ENCODE measurements around the gene TCF4. TPM values are rescaled to one million over a fixed set of nuclear protein-coding genes. Genes with fewer than 3 reads are reported as not detected.

TCF4 gene
- total RNA-seq, 1 donor from 2014 or later: 69.9 TPM

DNA sequence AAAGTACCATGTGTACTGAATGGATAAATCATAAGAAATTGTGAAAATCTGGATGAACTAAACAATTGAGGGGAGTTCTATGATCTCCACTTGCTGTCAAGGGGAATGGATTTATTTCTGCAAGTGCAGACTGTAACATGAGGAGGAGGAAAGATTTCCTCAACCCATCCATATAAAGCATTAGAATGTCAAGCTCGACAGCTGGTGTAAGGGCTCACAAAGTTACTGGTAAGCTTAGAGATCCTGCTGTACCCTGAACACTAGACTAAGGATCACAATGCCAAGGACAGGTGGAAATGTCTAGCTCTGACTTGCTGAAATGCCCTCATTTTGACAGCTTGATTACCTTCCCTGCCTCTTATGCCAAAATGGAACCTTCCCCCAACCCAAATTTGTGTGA is 125.3 kb downstream of the TCF4 start:
- DNase-seq (ENCODE audit: low spot score): no peak
- intact Hi-C loops (cut with DNase I): no loop called here

DNA sequence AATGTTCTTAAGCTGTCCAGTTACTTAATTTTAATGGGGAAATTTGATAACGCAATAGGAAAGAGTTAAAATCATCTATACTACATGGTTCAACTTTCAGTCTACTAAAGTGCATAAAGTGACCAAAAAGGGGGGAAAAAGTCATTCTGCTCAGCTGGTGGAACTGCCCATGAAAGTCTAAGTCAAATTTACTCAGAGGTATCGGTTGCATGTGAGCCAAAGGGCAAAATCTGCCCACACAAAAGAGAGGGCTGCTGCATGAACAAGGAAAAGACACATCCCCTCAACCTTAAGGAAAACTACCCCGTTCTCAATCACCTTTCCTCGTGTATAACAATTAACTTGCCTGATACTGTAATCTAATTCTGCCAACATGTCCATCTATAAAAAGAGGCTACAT is 126.1 kb downstream of the TCF4 start:
- intact Hi-C loops (cut with DNase I): no loop called here
- no peak for DNase-seq (ENCODE audit: low spot score)

DNA sequence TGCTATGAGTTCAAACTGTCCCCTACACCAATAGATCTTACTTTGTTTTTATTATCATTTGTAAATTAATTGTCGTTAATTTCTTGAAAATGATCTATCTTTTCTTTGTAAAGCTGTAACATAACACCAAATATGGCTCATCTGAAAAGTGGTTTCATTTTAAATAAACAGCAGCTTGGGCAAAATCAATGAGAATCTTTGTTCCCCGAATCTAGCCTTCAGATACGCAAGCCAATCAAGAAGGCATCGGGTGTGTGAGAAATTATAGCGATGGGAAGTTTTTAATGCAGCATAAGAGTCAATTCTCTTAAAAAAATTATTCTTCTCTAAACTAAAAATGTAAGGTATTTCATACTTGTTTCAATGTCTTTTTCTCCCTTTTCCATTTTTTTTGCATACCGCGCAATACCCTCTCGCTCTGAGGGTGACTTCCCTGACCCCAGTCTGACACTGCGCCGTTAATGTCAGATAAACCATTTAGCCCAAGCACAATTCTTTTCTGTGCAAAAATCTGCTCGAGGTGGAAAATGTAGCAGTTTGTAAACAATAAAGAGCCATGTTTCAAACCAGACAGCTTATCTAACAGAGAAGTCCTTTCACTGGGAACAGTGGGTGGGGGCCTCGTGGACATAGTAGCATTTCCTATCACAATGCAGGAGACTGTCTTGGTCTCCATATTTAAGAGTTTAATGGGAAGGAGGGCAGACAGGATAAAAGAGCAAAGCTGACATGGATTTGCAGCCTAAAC is 129.4 kb downstream of the TCF4 start:
- DNase-seq (ENCODE audit: low spot score): no peak
- intact Hi-C loops (cut with DNase I): no loop called here

DNA sequence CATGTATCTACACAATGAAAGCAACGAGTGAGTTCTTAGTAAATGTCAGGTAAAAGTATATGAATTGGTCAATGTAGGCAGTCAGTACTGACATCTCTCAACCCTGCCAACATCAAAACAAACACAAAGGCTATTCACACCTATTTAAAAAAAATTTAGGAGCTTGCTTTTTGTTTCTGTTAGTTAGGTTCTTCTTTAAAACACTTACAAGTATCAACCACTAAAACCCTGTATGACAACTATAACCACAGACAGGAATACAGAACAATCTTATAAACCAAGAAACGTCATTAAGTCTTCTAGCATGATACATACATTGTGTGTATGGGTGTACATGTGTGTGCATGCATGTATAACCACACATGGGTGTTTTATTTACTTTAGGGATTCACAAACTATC is 131.0 kb downstream of the TCF4 start:
- intact Hi-C loops (cut with DNase I): no loop called here
- DNase-seq (ENCODE audit: low spot score): no peak

GRCh38 chr18:55455938-55456337 is 132.1 kb downstream of the TCF4 start:
- intact Hi-C loops (cut with DNase I): no loop called here
- DNase-seq (ENCODE audit: low spot score): no peak

GRCh38 chr18:55453186-55453585 is 134.8 kb downstream of the TCF4 start:
- intact Hi-C loops (cut with DNase I): no loop called here
- DNase-seq (ENCODE audit: low spot score): no peak

DNA sequence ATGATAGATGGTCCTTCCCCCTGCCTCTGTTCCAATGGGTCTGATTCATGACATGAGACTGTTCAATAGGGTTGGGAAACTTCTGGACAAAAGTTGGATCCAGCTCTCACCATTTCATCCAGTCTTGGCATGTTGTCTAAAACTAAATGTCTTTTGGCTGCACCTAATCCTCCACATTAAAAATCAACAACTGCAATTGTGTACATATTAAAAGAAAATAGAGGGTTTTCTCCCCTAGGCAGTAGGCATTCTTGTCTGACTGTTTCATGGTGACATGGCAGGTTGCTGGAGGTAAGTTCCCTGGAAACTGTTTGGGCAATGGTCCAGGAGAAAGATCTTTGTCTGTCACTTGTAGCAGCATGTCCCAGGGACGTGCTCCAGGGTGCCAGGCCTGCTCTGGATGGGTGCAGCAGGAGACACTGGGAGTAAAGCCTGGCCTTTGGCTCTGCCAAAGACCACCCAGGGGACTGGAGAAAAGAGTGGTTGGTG is 135.8 kb downstream of the TCF4 start:
- intact Hi-C loops (cut with DNase I): no loop called here
- DNase-seq (ENCODE audit: low spot score): no peak

DNA sequence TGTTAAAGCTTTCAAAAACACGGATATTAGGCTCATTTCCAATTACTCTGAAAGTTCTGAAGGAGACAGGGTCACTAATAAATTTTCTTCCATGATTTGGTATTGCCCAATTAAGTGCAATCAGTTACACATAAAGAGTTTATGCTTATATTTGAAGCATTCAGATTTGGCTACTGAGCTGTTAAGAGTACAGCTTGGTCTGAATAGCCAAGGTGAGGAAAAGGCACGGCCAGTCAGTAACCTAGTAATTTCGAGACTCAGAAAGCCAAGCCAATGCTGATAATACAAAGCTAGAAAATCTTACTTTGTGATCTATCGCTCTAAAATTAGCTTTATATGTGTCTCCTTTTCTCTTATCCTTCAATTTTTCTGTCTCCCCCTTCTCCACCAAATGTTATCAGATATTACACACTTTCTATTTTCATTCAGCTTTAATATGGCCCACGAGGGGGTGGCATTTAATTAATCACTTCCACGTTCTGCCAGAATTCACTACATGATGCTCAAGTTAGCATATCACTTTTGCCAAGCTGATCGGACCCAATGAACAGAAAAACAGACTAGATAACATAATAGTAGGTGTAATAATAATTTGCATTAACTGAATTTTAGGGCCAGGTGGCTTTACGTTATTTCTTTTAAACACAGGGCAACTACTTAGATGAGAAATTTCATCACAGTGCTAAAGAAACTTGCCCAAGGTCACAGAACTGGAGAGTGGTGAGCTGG is 138.4 kb downstream of the TCF4 start:
- no peak for DNase-seq (ENCODE audit: low spot score)
- intact Hi-C loops (cut with DNase I): no loop called here

GRCh38 chr18:55448420-55448819 is 139.6 kb downstream of the TCF4 start:
- no peak for DNase-seq (ENCODE audit: low spot score)
- intact Hi-C loops (cut with DNase I): no loop called here

DNA sequence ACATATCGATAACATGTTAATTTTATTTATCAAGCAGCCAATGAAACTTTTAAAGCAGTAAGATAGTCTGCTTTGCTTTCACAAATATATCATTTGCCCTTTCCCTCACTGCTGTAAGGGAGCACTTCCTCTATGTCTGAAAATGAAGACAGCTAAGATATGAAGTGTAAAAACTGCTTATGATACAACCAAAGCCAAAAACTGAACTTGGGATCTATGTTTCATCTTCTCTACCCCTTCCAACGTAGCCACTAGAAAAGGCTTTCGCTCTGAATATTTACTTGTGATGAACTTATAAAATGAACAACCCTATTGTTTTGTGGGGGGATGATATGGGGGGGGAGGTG is 140.3 kb downstream of the TCF4 start:
- intact Hi-C loops (cut with DNase I): no loop called here
- DNase-seq (ENCODE audit: low spot score): no peak

DNA sequence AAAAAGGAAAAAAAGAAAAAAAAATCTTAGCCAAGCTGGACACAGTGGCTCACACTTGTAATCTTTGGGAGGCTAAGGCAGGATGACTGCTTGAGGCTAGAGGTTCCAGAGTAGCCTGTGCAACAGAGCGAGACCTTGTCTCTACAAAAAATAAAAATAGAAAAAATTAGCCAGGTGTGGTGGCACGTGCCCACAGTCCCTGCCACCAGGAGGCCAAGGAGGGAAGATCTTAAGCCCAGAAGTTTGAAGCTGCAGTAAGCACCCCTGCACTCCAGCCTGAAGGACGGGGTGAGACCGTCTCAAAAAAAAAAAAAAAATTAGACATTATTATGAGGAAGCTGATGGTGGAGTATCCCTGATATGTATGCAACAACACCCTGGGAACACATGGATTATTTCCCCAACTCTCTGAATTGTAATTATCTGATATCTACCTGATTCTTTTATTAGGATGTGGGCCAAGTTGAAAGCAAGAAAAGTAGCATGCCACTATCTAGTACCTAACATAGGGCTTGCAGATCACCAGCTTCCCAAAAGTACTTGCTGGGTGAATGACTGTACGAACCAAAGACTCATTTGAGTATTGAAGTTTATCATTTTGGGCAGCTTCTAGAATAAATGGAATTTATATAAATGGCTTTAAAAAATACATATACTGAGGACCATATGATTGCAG is 140.9 kb downstream of the TCF4 start:
- intact Hi-C loops (cut with DNase I): no loop called here
- no peak for DNase-seq (ENCODE audit: low spot score)

- intact Hi-C loops (cut with DNase I): no loop called here
- DNase-seq (ENCODE audit: low spot score): no peak
Measured at GRCh38 chr18:55444536-55444935, 143.5 kb downstream of the TCF4 start.

- no peak for DNase-seq (ENCODE audit: low spot score)
- intact Hi-C loops (cut with DNase I): no loop called here
Measured at GRCh38 chr18:55443776-55444175, 144.2 kb downstream of the TCF4 start.

- no peak for DNase-seq (ENCODE audit: low spot score)
- intact Hi-C loops (cut with DNase I): no loop called here
Measured at GRCh38 chr18:55442561-55442960, 145.4 kb downstream of the TCF4 start.

- no peak for DNase-seq (ENCODE audit: low spot score)
- intact Hi-C loops (cut with DNase I): no loop called here
Measured at GRCh38 chr18:55440988-55441387, 147.0 kb downstream of the TCF4 start.

DNA sequence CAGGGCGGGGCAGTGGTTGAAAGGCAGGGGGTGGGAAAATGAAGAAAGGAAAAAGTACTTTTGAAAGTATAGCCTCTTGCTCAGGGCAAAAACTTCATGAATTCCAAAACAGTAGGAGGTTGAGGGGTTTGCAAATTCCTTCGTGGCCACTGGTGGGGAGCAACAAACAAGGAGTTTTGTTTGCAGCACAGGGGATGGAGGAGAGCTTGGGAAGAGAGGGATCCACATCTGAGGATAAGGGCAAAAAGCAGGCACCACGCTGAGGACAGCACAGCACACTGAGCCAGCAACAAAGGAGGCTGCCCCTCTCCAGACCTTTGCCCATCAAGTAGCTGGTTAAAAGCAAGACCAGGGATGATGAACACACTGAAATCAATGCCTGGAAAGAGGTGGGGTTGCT is 148.9 kb downstream of the TCF4 start:
- intact Hi-C loops (cut with DNase I): no loop called here
- no peak for DNase-seq (ENCODE audit: low spot score)

GRCh38 chr18:55435592-55435991 is 152.4 kb downstream of the TCF4 start:
- intact Hi-C loops (cut with DNase I): no loop called here
- no peak for DNase-seq (ENCODE audit: low spot score)

- intact Hi-C loops (cut with DNase I): no loop called here
- DNase-seq (ENCODE audit: low spot score): no peak
Measured at GRCh38 chr18:55433648-55434047, 154.3 kb downstream of the TCF4 start.

- intact Hi-C loops (cut with DNase I): no loop called here
- no peak for DNase-seq (ENCODE audit: low spot score)
Measured at GRCh38 chr18:55433140-55433539, 154.9 kb downstream of the TCF4 start.

DNA sequence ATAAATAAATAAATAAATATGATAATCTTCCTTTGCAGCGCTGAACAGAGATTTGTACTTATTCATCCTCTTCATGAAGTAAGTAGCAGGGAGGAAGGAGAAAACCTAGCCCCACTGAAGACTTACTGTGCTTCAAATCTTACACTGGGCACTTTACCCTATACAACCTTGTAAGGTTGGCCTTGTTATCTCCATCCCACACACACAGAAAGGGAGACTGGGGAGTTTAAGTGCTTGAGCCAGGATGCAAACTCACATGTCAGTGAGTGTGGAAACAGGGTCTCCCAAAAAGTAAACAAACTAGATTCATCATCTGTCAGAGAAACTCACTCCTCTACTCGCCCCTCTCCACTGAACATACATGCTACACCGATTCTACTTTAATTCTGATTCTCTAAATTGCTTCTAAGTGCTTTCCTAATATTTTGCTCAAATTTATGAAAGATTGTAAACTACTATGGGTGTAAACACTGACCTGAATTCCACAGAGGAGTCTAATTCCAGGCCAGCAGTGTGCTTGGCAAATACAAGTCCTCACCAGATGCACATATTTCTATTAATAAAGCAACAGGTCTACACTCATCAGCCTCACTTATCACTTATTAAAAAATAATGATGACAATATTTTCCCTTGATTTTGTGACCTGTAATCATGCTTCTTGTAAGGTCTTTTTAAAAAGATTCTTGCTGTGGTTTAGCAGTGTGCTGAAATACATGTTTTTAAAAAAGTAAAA is 155.5 kb downstream of the TCF4 start:
- intact Hi-C loops (cut with DNase I): no loop called here

More for the DNA sequence above, 155.5 kb downstream of the TCF4 start:
- no peak for DNase-seq (ENCODE audit: low spot score)

Measured in cardiac septum (tissue), 1 donor.